ENCODE results near the gene TBC1D16. TPM values are rescaled to one million over a fixed set of nuclear protein-coding genes. Genes with fewer than 3 reads are reported as not detected.

Gene TBC1D16
- total RNA-seq, 2 donors from 2014 or later: 45.9 to 52.1 TPM

GRCh38 chr17:79993390-79994227, 42.1 kb downstream of the TBC1D16 start:
- peaks cover 11 to 12% of the 10 kb centered on the region in 2 donors for H3K4me1 ChIP-seq (ENCODE audit: control insufficient read depth in 1 of 2, low read depth in 2 of 2)
- no peaks in the 10 kb centered on the region for H3K9me3 ChIP-seq
- no peak for TF ChIP-seq CTCF (IDR thresholded peaks at IDR 0.05)
- H3K27me3 ChIP-seq (replicated peaks; ENCODE audit: insufficient read depth): no peaks in the 10 kb centered on the region
- no peak overlapping the region for H3K27ac ChIP-seq
- ATAC-seq (ENCODE audit: insufficient number of reproducible peaks, low FRiP score, low read depth) (no peak), DNase-seq (ENCODE audit: low spot score) (no peak)
- no peak overlapping the region for H3K4me3 ChIP-seq
- no peaks in the 10 kb centered on the region for H3K36me3 ChIP-seq

GRCh38 chr17:79992649-79993389, 42.9 kb downstream of the TBC1D16 start:
- ATAC-seq (ENCODE audit: insufficient number of reproducible peaks, low FRiP score, low read depth) (no peak), DNase-seq (ENCODE audit: low spot score) (no peak)
- H3K9me3 ChIP-seq: no peaks in the 10 kb centered on the region
- H3K36me3 ChIP-seq: no peaks in the 10 kb centered on the region
- peaks cover 15 to 17% of the 10 kb centered on the region in 2 donors for H3K4me1 ChIP-seq (ENCODE audit: control insufficient read depth in 1 of 2, low read depth in 2 of 2)
- no peak overlapping the region for H3K27ac ChIP-seq
- TF ChIP-seq CTCF (IDR thresholded peaks at IDR 0.05): no peak
- H3K4me3 ChIP-seq: no peak overlapping the region
- no peaks in the 10 kb centered on the region for H3K27me3 ChIP-seq (replicated peaks; ENCODE audit: insufficient read depth)

GRCh38 chr17:79991924-79992648, 43.6 kb downstream of the TBC1D16 start:
- DNase-seq (ENCODE audit: low spot score): no peak
- H3K27me3 ChIP-seq (replicated peaks; ENCODE audit: insufficient read depth): no peaks in the 10 kb centered on the region
- peaks cover 15 to 17% of the 10 kb centered on the region in 2 donors for H3K4me1 ChIP-seq (ENCODE audit: control insufficient read depth in 1 of 2, low read depth in 2 of 2)
- H3K27ac ChIP-seq: no peak overlapping the region
- H3K36me3 ChIP-seq: no peaks in the 10 kb centered on the region
- peak overlapping the region; percentile 67 for H3K4me3 ChIP-seq
- ATAC-seq (ENCODE audit: insufficient number of reproducible peaks, low FRiP score, low read depth): no peak
- no peak for TF ChIP-seq CTCF (IDR thresholded peaks at IDR 0.05)
- H3K9me3 ChIP-seq: no peaks in the 10 kb centered on the region

- Histone ChIP-seq H3K27me3 (replicated peaks; ENCODE audit: insufficient read depth) (no peaks in the 10 kb centered on the region), H3K36me3 (no peaks in the 10 kb centered on the region), H3K27ac (no peak overlapping the region), H3K4me1 (ENCODE audit: control insufficient read depth in 1 of 2, low read depth in 2 of 2) (peaks cover 15 to 17% of the 10 kb centered on the region in 2 donors), H3K9me3 (no peaks in the 10 kb centered on the region), H3K4me3 (peak overlapping the region; percentile 67)
- no peak for DNase-seq (ENCODE audit: low spot score)
- no peak for ATAC-seq (ENCODE audit: insufficient number of reproducible peaks, low FRiP score, low read depth)
- peak; percentile 71 for TF ChIP-seq CTCF (IDR thresholded peaks at IDR 0.05)
Measured at GRCh38 chr17:79991140-79991923, 44.3 kb downstream of the TBC1D16 start.

Measured in thoracic aorta (tissue), 2 donors.